RWPE2 (cell line): ENCODE data around the gene SIRPA.
"Not testable (repeated sequence)": the region's sequence is repeated elsewhere in the genome, so short reads cannot be mapped to it uniquely, and the experiment has no call there.

Experiments
- ATAC-seq: fragments of 200-7000 bp; cut with Tn5 transposase; 3 replicates; pipeline ENCODE4 v1.9.1; 2021; ENCODE audit warnings: low read depth
- DNase-seq: peaks from one replicate; pipeline ENCODE4 v3.0.0-alpha.2; 2020; ENCODE audit warnings: low spot score
- H3K27ac ChIP-seq: fragments of 450-650 bp; 2 replicates; pipeline ENCODE4 v1.5.1; 2017; ENCODE audit warnings: mild to moderate bottlenecking; ENCODE audit not compliant: poor library complexity, severe bottlenecking
- H3K27me3 ChIP-seq: fragments of 250-450 bp; sonication (Bioruptor Pico); 2 replicates; pipeline ENCODE4 v1.5.1; 2021; ENCODE audit warnings: mild to moderate bottlenecking, moderate library complexity; ENCODE audit not compliant: insufficient read depth, poor library complexity, severe bottlenecking
- H3K36me3 ChIP-seq: fragments of 250-450 bp; sonication (Bioruptor Pico); 2 replicates; pipeline ENCODE4 v1.5.1; 2020; ENCODE audit warnings: low read depth, mild to moderate bottlenecking, moderate library complexity
- H3K4me1 ChIP-seq: fragments of 250-450 bp; sonication (Bioruptor Pico); 2 replicates; pipeline ENCODE4 v1.5.1; 2021; ENCODE audit warnings: mild to moderate bottlenecking, moderate library complexity; ENCODE audit not compliant: insufficient read depth, poor library complexity, severe bottlenecking
- H3K4me3 ChIP-seq: fragments of 250-450 bp; sonication (Bioruptor Pico); 2 replicates; pipeline ENCODE4 v1.5.1; 2021; ENCODE audit warnings: mild to moderate bottlenecking, moderate library complexity; ENCODE audit not compliant: severe bottlenecking
- H3K9me3 ChIP-seq: fragments of 250-450 bp; sonication (Bioruptor Pico); 2 replicates; pipeline ENCODE4 v1.5.1; 2021; ENCODE audit warnings: mild to moderate bottlenecking, moderate library complexity; ENCODE audit not compliant: severe bottlenecking
- TF ChIP-seq, protein P1 (sequence below): fragments of 450-650 bp; IDR thresholded peaks from one replicate; pipeline ENCODE4 v1.5.1; 2017; ENCODE audit warnings: mild to moderate bottlenecking, moderate library complexity; ENCODE audit not compliant: poor library complexity, severe bottlenecking

Gene SIRPA

DNA sequence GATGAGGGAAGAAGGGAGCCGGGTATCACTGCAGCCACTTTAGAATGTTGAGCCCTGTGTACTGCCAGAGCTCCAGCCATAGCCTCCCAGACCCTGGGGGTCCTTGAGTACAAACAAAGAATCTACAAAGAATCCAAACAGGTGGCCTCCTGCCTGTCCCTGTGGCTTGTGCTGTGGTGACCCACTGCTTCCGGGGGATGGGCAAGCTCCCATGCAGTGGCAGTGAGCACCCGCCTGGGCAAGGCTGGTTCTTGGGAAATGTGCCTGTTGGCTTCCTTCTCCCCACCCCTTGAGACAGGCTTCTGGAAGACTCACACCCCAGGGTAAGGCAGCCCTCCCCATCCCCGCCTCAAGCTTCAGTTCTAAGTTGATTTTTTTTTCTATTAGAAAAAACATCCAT lies 13.9 kb downstream of the SIRPA start:
- Histone ChIP-seq H3K36me3 (no peaks in the 10 kb centered on the region), H3K27ac (no peak overlapping the region), H3K27me3 (no peaks in the 10 kb centered on the region), H3K9me3 (no peaks in the 10 kb centered on the region), H3K4me1 (no peaks in the 10 kb centered on the region), H3K4me3 (no peak overlapping the region)
- TF ChIP-seq, protein P1, sequence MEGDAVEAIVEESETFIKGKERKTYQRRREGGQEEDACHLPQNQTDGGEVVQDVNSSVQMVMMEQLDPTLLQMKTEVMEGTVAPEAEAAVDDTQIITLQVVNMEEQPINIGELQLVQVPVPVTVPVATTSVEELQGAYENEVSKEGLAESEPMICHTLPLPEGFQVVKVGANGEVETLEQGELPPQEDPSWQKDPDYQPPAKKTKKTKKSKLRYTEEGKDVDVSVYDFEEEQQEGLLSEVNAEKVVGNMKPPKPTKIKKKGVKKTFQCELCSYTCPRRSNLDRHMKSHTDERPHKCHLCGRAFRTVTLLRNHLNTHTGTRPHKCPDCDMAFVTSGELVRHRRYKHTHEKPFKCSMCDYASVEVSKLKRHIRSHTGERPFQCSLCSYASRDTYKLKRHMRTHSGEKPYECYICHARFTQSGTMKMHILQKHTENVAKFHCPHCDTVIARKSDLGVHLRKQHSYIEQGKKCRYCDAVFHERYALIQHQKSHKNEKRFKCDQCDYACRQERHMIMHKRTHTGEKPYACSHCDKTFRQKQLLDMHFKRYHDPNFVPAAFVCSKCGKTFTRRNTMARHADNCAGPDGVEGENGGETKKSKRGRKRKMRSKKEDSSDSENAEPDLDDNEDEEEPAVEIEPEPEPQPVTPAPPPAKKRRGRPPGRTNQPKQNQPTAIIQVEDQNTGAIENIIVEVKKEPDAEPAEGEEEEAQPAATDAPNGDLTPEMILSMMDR: no peak
- ATAC-seq (no peak), DNase-seq (no peak)

DNA sequence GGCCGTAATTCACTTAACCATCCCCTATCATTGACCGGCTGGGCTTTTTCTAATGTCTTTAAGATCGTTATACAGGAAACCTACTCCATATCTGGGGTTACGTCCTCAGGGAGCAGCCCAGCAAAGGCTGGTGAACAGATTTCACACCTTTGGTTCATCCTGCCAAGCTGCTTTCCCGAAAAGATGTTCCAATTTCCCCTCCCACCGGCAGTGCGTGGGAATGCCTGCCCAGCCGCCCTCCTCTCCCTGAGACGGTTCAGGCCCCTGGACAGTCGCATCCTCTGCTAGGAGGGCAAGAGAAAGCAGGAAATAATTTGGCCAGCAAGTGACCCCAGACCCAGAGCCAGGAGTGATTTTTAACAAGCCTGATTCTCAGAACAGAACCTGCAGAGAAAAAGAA lies 16.3 kb downstream of the SIRPA start:
- ATAC-seq (no peak), DNase-seq (no peak)
- no peaks in the 10 kb centered on the region for H3K4me1 ChIP-seq
- TF ChIP-seq, protein P1: no peak
- no peak overlapping the region for H3K4me3 ChIP-seq
- no peaks in the 10 kb centered on the region for H3K9me3 ChIP-seq
- H3K36me3 ChIP-seq: peaks cover 12% of the 10 kb centered on the region
- H3K27me3 ChIP-seq: no peaks in the 10 kb centered on the region
- no peak overlapping the region for H3K27ac ChIP-seq

DNA sequence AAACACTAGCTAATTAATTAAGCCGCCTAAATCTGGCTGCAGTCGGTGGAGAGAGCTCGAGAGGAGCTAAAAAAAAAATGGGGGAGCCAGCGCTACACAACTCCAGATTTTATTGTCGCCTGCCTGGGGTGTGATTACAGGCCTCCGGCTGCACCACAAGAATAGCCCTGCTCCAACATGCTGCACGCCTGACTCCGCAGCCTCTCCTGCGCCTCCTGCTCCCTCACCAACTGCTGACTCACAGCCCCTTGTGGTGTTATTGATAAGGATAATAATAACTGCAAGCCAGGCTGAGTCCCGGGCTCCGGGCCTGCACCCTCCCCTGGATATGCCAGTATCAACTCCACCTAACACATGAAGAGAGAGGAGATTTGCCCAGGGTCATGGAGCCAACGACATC lies 16.8 kb downstream of the SIRPA start:
- ATAC-seq (no peak), DNase-seq (no peak)
- H3K36me3 ChIP-seq: peaks cover 15% of the 10 kb centered on the region
- no peaks in the 10 kb centered on the region for H3K27me3 ChIP-seq
- H3K4me1 ChIP-seq: no peaks in the 10 kb centered on the region
- no peak overlapping the region for H3K4me3 ChIP-seq
- H3K9me3 ChIP-seq: no peaks in the 10 kb centered on the region
- no peak overlapping the region for H3K27ac ChIP-seq
- TF ChIP-seq, protein P1: no peak

DNA sequence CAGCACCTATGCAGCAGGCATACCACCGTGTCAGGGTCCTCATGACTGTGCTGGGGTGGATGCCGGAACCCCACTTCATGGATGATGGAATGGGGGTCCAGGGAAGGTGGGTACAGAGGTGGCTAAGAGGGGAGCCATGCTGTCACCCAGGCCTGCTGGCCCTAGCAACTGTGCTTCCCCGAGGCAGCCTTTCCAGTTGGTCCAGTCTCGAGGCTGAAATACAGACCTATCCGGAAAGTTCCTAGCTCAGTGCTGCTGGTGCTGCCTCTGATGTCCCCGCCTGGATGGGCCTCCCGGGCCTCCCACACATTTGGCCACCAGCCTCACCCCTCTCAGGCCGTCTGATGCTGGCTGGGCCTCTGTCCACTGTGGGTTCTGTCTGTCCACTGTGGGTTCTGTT lies 17.4 kb downstream of the SIRPA start:
- H3K9me3 ChIP-seq: no peaks in the 10 kb centered on the region
- H3K4me3 ChIP-seq: no peak overlapping the region
- no peak for DNase-seq
- H3K27me3 ChIP-seq: no peaks in the 10 kb centered on the region
- no peaks in the 10 kb centered on the region for H3K4me1 ChIP-seq
- TF ChIP-seq, protein P1: no peak
- H3K36me3 ChIP-seq: peaks cover 15% of the 10 kb centered on the region
- H3K27ac ChIP-seq: no peak overlapping the region
- ATAC-seq: no peak

DNA sequence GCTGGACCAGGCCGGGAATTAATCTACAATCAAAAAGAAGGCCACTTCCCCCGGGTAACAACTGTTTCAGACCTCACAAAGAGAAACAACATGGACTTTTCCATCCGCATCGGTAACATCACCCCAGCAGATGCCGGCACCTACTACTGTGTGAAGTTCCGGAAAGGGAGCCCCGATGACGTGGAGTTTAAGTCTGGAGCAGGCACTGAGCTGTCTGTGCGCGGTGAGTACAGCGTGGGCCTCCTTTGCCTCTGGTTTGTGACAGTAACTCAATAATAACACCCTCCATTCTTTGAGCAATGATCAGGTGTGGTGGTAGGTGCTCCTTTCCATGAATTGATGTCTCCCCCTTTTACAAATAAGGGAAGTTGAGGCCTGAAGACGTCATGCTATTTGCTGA lies 20.0 kb downstream of the SIRPA start:
- not testable (repeated sequence) for H3K27me3 ChIP-seq, ATAC-seq, H3K27ac ChIP-seq, H3K4me3 ChIP-seq, H3K9me3 ChIP-seq, H3K4me1 ChIP-seq, DNase-seq
- peaks cover 15% of the 10 kb centered on the region for H3K36me3 ChIP-seq
